HG03159 (cell line): ENCODE results near the gene CMTM3.
"Not testable (repeated sequence)": the region's sequence is repeated elsewhere in the genome, so short reads cannot be mapped to it uniquely, and the experiment has no call there.

Experiments used
- ATAC-seq: cut with Tn5 transposase; IDR thresholded peaks from one replicate; pipeline ENCODE4 v1.9.1; 2021; ENCODE audit warnings: mild to moderate bottlenecking, moderate library complexity; ENCODE audit not compliant: unreplicated experiment

The CMTM3 gene

DNA sequence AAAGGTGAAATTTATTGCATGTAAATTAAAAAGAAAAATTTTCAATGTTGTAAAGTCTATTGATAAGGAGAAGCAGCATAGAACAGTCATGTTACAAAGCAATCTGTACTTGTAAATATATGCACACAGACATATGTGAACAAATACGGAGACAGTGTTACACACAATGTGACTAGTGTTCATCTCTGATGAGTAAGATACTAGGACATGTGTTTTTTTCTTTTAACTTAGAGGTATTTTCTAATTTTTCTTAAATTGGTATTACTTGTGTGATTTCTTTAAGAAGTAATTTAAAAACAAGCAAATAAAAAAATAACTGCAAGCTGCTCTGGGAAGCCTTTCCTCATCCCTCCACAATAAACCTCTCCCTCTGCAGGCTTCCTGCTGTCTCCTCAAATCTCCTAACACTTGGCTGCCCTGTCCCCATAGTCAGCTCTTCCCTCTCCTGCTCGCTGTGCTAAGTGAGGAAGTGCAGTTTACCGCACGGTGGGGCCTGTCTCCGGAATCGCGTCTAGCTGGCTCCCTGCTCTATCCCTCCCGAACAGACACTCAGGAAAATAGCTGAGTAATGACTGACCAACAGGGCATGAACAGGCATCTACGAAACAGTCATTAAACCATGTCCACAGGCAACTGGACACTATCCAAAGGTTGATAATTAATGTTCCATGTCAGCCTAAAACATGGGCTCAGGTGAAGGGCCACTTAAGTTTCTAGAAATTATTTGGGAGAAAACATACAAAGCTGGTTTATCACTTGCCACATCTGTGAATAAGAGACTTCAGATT, 56.1 kb downstream of the CMTM3 start:
- ATAC-seq, result no peak

DNA sequence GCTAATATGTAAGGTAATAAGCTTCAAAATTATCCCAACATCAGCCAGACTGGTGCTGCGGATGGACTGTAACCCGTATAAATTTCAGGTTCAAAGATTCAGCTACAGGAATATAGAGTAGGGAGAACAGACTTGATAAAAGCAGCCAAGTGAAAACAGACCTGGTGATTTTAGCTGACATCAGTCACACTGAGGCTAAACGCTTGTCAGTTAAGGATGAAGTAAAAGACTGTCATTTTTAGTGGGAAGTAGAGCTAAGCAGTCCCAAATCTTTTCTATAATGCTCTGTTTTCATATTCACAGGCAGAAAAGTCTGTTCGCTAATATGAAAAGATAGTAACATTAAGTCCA, 56.7 kb downstream of the CMTM3 start:
- no peak for ATAC-seq

GRCh38 chr16:66661671-66662346, 57.3 kb downstream of the CMTM3 start:
- ATAC-seq, result not testable (repeated sequence)

- no peak for ATAC-seq
Observed at GRCh38 chr16:66662445-66663194, 58.1 kb downstream of the CMTM3 start.
